HG02571 (cell line): ENCODE data around the gene PIM3.

ENCODE experiments used
- ATAC-seq: cut with Tn5 transposase; IDR thresholded peaks from one replicate; pipeline ENCODE4 v1.9.1; 2021; ENCODE audit warnings: mild to moderate bottlenecking, moderate library complexity; ENCODE audit not compliant: unreplicated experiment

Gene PIM3

DNA sequence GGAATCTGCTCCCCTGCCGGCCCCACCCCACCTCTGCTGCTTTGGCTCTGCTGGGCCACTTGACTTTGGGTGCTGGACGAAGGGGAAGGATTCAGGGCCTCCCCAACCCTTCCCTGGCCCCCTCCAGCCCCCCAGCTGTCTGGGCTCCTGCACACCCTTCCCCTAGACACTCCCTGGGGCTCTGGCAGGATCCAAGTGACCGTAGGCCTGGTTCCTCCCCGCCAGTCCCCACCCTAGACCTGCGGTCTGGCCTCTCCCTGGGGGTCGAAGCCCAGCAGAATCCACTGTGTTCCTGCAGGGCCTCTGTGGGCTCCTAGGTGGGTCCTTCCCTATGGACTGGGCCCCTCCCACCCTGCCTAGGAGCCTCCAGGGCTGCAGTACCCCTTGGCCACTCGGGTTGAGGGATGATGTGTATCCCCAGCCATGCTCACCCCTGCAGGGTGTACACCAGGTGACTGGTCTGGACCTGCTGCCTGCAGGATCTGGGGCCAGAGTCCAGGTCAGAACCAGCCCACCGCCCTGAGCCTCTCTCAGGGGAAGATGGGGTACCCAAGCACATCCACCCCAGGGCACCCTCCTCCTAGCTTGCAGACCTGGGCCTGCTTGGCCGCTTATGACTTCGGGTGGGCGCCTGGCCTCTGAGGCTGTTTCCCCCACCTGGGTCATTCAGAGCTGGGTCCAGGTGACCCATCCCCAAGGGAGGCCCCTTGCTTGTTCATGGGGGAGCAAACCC is 5.6 kb downstream of the PIM3 start:
- no peak for ATAC-seq

DNA sequence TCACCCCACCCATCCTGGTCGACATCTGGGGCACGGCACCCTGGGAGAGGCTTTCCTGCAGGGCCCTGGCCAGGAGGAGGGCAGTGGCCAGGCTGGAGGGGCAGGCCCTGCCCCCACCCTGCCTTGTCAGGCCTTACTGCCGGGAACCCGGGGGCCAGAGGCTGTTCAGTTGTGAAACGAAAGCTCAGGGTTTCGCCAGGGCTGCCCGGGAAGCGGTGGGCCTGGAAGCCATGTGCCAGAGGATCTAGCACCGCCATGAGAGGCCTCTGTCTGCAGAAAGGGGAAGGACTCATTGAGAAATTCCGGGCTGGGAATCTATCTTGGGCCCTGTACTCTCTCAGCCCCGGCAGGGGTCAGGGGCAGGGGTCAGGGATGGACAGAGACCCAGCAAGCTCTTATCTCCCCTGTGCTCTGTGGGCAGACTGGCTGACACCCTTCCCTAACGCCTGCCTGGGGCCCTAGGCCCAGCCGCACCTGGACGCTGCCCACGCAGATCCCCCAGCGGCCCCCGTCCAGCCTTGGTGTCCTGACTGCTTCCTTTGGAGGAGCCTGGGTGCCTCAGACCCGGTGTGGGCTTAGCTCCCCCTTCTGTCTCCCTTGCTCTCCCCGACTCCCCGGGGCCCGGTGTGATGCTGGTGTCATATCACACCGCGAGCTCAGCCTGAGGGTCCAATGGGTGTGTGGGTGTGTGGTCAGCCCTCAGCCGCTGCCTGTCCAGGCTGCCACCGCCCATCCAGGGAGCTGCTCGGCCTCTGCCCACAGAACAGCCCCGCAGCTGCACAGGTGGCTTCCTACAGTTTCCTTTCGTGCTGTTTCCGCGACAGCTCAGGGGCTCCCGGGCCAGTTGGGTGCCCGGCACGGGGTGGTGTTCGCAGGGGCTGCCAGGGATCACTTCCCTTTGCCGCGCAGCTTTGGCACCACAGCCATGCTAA is 6.5 kb downstream of the PIM3 start:
- ATAC-seq, result no peak

DNA sequence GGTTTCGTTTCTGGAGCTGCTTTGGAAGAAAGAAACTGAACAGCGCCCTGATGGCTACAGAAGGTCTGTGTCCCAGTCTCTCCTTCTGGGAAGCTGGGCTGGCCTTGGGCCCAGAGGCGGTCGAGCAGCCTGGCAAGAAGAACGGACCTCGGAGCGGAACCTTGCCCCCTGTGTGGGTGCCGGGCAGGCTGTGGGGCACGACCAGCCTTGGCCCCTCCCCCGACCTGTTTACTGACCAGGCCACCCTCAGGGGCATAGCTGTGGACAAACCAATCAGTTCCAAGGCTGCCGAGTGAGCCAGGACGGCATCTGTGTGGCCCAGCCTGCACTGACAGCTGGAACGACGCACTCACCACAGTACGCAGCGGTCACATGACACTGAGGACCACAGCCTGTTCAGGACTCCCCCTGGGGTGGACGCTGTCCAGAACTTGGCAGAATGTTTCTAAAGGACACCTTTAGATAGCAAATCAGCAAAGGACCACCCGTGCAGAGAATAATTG is 7.2 kb downstream of the PIM3 start:
- no peak for ATAC-seq

DNA sequence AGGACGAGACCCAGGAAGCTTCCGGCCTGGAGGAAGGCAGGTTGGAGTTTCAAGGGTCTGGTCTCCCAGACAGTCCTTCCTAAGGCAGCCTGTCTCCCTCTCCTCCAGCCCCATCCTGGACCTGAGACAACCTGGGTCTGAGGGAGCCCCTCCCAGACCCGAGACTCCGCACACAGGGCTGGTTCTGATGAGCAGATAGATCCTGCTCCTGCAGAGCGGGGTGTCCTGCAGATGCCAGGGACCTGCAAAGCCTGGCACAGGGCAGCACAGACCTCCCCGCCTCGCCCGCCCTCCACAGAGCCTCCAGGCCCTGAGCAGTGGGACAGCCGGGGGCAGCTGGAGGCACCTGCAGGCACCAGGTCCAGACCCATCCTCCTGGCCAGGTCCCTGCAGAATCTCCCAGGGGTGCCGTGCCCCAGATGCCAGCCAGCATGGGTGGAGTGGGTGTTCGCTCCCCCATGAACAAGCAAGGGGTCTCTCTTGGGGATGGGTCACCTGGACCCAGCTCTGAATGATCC is 7.8 kb downstream of the PIM3 start:
- ATAC-seq, result no peak

DNA sequence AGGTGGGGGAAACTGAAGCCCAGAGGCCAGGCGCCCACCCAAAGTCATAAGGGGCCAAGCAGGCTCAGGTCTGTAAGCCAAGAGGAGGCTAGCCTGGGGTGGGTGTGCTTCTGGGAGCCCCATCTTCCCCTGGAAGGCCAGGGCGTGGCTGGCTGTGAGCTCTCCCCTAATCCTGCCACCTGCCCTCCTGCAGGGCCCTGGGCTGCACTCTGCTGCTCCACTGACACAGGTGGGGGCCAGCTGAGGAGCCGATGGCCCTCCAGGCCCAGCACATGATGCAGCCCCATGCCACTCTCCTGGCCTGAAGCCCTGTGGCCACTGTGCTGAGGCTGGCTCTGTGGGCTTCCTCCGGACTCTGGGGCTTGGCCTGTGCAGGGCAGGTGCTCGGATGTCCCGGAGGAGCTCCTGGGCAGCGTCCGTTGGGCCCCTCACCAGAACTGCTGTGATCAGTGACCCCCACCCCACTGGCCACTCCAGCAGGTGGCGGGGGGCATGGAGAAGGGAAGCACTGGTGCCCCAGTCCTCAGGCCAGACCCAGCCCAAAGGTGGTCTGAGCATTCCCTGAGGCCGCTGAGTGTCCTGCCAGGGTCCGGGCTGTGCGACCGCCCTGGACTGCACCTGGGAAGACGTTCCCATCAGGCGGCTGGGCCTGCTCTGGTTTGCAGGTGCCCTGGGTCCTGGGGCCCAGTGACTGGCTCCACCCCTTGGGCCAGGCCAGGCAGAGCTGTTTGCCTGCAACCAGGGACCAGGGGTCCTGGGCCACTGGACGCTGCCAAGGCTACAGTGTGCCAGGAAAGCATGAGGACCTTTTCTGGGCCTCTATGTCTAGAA is 8.5 kb downstream of the PIM3 start:
- ATAC-seq, result no peak

DNA sequence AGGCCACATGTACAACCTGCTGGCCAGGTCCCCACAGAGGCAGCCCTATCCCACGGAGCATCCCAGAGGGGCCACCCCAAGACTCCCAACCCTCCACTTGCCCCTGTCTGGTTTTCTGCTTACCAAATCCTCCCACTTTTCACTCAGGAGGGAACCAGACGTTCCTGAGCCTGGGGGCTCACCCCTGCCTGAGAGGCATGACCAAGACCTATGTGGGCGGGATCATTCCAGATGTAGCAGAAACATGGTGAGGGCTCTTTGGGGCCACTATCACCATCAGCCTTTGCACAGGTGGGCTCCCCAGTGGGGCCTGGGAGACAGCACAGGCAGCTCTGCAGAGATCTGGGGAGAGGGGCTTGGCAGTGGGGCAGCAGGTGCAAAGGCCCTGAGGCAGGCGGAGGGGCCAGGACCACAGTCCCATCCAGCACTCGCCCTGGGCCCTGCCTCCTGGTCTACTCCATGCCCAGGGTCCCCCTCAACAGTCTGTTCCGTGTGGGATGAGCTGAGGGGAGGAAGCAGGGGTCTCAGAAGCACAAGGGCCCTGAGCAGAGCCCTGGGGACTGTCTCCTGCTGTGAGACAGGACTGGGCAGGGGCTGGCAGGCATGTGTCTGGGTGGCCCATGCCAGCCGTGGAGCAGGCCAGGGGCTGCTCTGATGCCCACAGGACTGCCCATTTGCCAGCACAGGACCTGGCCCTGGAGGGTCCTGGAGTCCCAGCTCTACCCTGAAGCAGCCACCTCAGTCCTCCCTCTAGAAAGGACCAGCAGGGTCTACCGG is 9.4 kb downstream of the PIM3 start:
- no peak for ATAC-seq

DNA sequence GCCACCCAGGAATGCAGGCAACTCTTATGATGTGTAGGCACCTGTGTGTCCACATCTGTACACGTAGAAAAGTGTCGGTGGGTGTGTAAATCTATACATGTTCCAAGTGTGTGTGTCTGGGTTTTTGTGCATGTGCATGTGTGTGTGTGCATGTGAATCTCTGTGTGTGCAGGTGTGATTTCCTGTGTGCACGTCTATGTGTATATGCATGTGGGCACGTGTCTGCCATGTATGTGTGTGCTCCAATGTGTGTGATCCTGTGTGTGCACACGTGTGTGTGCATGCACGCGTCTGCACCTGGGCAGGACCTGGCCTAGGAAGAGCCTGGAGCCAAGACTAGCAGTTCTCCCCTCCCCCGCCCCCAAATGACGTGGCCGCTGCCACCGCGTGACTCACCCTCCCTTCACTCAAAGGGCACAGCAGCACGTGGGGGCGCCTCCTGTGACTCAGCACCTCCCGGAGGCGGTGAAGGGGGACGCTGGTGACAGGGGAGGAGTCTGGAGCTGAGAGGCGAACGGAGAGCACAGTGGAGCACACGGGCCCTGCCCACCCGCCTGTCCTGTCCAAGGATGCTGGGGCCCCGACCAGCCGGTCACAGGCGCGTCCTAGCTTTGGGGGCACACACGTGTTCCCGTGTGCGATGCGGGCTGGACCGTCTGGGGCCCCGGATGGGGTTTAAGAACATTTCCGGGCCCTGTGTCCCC is 10.1 kb downstream of the PIM3 start:
- peak; percentile 56 for ATAC-seq

DNA sequence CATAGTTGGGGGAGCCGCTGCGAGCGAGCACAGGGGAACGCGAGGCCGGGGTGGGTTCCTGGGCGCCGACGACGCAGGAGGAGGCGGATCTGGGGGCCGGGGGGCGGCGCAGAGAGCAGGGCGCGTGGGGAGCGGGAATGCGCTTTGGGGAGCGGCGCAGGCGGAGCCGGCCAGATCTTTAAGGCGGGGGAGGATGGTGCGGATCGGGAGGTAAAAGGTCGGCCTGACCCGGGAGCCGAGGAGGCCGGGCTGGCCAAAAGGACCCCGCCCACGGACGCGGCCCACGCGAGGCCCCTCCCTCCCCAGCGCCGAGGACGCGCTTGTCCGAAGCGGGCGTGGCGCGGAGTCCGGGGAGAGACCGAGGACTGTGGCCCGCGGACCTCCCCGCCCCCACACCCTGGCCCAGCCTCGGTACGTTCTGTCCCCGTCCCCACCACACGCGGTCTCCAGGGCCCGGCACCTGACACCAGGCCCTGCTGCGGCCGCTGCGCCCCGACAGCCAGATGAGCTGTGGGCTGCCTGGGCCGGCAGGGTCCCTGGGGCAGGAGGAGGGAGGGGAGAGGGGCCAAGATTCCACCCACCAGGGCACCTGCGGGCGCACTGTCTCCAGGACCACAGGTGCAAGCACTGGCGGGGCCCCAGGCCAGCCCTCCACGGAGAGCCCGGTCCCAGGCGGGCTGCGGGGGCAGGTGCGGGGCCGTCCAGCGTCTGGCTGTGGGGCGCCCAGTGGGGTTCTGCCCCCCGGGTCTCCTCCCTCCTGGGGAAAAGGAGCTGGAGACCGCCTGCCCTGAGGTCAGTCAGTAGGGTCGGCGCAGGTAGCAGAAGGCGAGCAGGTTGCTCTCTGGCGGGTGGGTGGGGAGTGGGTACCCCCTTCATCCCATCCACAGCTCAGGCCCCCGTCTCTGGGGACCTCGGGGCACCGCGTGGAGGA is 10.9 kb downstream of the PIM3 start:
- ATAC-seq, result peak; percentile 27

DNA sequence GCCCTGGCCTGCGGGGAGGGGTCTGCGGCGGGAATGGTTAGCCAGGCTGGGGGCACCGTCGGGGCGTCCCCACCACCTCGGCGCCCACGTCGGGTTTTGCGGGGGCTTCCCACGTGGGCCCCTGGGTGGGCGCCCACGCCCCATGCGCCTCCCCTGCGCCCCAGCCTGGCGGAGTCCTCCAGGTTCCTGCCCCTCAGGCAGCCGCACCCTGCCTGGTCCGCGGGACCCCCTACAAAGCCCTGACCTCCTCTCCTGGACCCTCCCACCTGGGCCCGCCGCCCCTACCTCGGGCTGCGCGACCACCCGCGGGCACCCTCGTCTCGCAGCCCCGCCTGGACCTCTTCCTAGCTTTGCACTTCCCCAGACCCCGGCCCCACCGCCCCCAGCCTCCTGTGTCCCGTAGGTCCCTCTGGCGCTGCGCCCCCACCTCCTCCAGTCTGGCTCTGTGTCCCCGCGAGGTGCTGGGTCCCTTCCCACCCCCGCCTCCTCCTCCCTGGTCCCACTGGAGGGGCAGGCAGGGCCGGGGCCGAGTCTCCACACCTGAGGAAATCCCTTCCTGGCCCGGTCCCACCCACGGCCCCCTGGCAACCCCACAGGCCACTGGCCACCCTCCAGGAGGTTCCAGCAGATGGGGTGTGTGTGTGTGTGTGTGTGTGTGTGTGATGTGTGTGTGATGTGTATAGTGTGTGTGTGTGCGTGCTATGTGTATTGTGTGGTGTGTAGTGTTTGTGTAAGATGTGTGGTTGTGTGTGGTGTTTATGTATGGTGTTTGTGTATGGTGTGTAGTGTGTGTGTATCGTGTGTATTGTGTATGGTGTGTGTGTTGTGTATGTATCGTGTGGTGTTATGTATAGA is 11.8 kb downstream of the PIM3 start:
- no peak for ATAC-seq

DNA sequence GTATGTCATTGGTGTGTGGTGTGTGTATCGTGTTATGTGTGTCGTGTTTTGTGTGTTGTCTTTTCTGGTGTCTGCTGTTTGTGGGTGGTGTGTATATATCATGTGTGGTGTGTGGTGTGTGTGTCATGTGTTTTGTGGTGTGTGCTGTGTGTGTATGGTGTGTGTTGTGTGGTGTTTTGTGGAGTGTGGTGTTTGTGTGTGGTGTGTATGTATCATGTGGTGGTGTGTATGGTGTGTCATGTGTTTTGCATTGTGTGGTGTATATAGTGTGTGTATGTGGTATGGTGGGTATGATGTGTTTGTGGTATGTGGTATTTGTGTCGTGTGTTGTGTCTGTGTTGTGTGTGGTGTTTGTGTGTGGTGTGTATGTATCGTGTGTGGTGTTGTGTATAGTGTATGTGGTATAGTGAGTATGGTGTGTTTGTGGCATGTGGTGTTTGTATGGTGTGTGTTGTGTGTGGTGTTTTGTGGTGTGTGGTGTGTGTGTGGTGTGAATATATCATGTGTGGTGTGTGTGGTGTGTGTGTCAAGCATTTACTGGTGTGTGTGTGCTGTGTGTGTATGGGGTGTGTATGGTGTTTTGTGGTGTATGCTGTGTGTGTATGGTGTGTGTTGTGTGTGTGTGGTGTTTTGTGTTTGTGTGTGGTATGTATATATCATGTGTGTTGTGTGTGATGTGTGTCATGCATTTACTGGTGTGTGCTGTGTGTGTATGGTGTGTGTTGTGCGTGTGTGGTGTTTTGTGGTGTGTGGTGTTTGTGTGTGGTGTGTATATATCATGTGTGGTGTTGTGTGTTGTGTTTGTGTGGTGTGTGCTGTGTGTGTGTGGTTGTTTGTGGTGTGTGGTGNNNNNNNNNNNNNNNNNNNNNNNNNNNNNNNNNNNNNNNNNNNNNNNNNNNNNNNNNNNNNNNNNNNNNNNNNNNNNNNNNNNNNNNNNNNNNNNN is 12.7 kb downstream of the PIM3 start:
- ATAC-seq, result no peak

DNA sequence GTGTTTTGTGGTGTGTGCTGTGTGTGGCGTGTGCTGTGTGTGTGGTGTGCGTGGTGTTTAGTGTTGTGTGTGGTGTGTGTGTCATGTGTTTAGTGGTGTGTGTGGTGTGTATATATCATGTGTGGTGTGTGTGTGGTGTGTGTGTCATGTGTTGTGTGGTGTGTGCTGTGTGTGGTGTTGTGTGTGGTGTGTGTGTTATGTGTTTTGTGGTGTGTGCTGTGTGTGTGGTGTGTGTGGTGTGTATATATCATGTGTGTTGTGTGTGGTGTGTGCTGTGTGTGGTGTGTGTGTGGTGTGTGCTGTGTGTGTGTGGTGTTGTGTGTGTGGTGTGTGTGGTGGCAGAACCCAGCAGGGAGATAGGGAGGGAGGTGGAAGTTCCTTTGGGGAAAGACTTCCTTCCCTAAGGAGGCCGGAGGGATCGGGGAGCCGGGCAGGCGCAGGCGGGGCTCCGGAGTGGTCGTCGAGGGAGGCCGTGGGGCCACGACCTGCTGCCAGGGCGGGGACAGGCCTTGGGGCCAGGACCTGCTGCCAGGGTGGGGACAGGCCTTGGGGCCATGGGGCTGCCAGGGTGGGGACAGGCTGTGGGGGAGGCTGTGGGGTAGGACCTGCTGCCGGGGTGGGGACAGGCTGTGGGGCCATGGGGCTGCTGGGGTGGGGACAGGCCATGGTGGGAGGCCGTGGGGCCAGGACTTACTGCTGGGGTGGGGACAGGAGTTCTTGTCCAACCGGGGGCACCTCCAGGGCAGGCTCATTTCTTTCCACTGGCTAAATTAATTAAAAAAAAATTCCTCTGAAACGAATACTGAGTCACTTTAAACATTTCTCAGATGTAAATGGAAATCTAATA is 15.2 kb downstream of the PIM3 start:
- no peak for ATAC-seq

DNA sequence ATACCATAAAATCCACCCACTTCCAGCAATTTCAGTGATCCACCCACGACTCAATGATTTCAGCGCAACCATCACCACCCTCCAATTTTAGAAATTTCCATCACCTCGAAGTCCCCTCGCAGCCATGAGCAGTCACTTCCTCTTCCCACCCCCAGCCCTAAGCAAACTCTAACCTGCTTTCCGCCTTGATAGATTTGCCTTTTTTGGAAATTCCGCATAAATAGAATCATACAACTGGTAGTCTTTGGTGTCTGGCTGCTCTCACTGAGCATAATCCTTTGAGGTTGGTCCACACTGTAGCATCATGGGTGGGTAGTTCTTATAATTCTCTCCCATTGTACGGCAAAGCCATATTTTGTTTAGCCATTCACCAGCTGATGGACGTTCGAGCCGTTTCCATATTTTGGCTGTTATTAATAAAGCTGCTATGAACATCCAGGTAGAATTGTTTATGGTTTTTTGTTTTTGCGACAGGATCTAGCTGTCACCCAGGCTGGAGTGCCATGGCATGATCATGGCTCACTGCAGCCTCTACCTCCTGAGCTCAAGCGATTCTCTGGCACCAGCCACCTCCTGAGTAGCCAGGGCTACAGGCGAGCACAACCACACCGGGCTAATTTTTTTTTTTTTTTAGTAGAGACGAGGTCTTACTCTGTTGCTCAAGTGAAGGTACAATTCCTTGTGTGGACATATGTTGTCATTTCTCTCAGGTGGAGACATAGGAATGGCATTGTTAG is 16.0 kb downstream of the PIM3 start:
- ATAC-seq, result no peak

DNA sequence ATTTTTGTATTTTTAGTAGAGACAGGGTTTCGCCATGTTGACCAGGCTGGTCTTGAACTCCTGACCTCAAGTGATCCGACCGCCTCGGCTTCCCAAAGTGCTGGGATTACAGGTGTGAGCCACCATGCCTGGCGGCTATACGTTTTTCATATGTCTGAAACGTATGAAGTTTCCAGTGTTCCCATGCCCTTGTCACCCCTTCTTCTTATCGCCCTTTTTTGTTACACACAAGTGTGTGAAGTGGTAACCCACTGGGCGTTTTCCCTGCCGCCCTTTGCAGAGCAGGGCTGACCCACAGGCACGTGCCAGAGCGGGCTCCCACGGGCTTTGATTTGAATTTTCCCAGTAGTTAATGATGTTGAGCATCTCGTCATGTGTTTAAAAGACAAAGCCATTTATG is 17.0 kb downstream of the PIM3 start:
- no peak for ATAC-seq

DNA sequence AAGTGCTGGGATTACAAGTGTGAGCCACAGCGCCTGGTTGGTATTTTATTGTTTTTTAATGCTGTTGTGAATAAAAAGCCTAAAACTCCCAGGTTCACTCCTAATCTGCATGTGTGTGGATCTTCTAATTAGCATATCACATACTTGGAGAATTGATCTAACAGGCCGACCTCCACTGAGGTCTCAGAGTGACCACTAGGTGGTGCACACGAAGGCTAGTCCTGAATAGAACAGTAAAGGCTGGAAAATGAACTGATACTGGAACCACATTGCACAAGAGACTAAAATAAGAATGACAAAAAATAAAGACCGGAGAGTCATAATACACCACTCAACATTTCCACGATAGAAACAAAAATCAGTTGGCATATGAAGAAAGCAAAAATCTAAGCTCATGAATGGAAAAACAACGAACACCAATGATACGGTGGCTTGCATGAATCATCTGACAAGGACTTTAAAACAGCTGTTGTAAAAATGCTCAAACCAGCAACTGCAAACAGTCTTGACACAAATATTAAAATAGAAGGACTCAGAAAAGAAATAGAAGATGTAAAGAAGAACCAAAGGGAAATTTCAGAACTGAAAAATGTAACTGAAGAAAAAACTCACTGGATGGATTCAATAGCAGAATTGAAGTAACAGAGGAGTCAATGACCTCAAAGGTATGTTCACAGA is 19.2 kb downstream of the PIM3 start:
- ATAC-seq, result no peak
